Ascending aorta (tissue), 2 donors: Measurements from ENCODE around the gene RBP3. TPM values are rescaled to one million over a fixed set of nuclear protein-coding genes. Genes with fewer than 3 reads are reported as not detected.

Source experiments
- DNase-seq, 2 donors: peaks; one replicate each; pipeline ENCODE4 v3.0.0-alpha.2; 2019; ENCODE audit warnings: low spot score in 2 of 2
- H3K27ac ChIP-seq, 2 donors: fragments of 200-600 bp; sonication (generic); one replicate each; pipeline ENCODE4 v1.5.1; 2016 to 2017; ENCODE audit warnings: mild to moderate bottlenecking in 1 of 2
- H3K27me3 ChIP-seq: fragments of 200-600 bp; sonication (generic); one replicate; pipeline ENCODE4 v1.5.1; 2017
- H3K36me3 ChIP-seq, 2 donors: fragments of 200-600 bp; sonication (generic); one replicate each; pipeline ENCODE4 v1.5.1; 2016
- H3K4me1 ChIP-seq, 2 donors: fragments of 200-600 bp; sonication (generic); one replicate each; pipeline ENCODE4 v1.5.1; 2016 to 2017; ENCODE audit warnings: mild to moderate bottlenecking in 1 of 2
- H3K4me3 ChIP-seq, 2 donors: fragments of 200-600 bp; sonication (generic); one replicate each; pipeline ENCODE4 v1.5.1; 2016 to 2017; ENCODE audit warnings: mild to moderate bottlenecking in 1 of 2
- H3K9me3 ChIP-seq, 2 donors: fragments of 200-600 bp; sonication (generic); one replicate each; pipeline ENCODE4 v1.5.1; 2016
- intact Hi-C: fragments of 100-400 bp; cut with DNase I; formaldehyde crosslinking; loops from one replicate; pipeline ENCODE4 v1.15.1; 2023
- total RNA-seq: library from RNA; depleted of rRNA; stranded (reverse); fragments of >200 nt; gene quantifications from one replicate; pipeline ENCODE4 v1.1.0, GENCODE V29; 2016
- TF ChIP-seq, protein P1 (sequence below), 3 experiments: fragments of 200-600 bp in 2 of 3; fragments of 450-650 bp in 1 of 3; sonication (generic) in 2 of 3; IDR thresholded peaks; one replicate each; pipeline ENCODE4 v1.5.1; 2016 to 2019; ENCODE audit warnings: antibody characterized with exemption in 3 of 3, mild to moderate bottlenecking in 1 of 3, moderate library complexity in 1 of 3

RBP3 gene
- total RNA-seq, 1 donor from 2014 or later: not detected

DNA sequence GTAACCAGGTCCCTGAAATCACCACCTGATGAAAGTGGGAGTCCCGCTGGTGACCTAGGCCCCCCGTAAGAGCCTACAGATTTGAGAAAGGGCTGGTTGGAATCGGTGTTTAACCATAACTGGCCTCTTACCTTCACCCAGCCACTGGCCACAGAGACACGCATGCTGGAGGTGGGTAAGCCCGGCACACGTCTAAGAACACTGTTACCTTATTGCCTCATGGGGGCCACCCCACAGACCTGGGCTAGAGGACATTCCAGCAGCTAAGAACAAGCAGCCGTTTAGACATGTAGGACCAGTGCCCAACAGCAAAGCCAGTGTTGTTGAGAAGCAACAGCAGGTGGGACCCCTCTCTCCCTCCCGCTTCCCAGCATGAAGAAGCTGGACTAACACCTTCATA is 28.4 kb upstream of the RBP3 start:
- Histone ChIP-seq H3K27ac (no peak overlapping the region), H3K36me3 (no peaks in the 10 kb centered on the region), H3K27me3 (no peaks in the 10 kb centered on the region), H3K4me1 (no peaks in the 10 kb centered on the region), H3K9me3 (no peaks in the 10 kb centered on the region), H3K4me3 (no peak overlapping the region)
- intact Hi-C loops: no loop called here
- DNase-seq: peak in 1 of 2 donors; percentile 35
- TF ChIP-seq, protein P1, sequence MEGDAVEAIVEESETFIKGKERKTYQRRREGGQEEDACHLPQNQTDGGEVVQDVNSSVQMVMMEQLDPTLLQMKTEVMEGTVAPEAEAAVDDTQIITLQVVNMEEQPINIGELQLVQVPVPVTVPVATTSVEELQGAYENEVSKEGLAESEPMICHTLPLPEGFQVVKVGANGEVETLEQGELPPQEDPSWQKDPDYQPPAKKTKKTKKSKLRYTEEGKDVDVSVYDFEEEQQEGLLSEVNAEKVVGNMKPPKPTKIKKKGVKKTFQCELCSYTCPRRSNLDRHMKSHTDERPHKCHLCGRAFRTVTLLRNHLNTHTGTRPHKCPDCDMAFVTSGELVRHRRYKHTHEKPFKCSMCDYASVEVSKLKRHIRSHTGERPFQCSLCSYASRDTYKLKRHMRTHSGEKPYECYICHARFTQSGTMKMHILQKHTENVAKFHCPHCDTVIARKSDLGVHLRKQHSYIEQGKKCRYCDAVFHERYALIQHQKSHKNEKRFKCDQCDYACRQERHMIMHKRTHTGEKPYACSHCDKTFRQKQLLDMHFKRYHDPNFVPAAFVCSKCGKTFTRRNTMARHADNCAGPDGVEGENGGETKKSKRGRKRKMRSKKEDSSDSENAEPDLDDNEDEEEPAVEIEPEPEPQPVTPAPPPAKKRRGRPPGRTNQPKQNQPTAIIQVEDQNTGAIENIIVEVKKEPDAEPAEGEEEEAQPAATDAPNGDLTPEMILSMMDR (IDR thresholded peaks at IDR 0.05): no peak

DNA sequence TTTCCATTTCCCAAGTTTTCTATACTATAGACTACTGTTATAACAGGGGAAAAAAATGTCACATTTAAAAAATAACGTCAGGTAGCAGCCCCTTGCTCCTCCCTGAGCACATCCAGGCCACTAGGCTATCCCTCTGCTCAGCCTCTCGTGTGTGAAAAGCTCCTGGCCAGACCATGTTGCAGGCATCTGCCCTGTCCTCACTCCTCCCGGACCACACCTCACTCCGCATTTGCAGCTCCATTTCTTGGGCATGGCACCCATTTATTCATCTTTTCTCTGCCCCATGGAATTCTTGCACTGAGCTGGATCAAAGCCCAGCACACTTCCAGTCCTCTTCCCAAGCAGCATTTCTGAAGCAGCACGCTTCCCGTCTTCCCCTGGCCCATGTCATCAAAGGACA is 27.4 kb upstream of the RBP3 start:
- Histone ChIP-seq H3K27me3 (no peaks in the 10 kb centered on the region), H3K4me1 (no peaks in the 10 kb centered on the region), H3K36me3 (no peaks in the 10 kb centered on the region), H3K27ac (no peak overlapping the region), H3K4me3 (no peak overlapping the region), H3K9me3 (no peaks in the 10 kb centered on the region)
- TF ChIP-seq, protein P1 (IDR thresholded peaks at IDR 0.05): no peak
- peak in 1 of 2 donors; percentile 43 for DNase-seq
- intact Hi-C loops: no loop called here

DNA sequence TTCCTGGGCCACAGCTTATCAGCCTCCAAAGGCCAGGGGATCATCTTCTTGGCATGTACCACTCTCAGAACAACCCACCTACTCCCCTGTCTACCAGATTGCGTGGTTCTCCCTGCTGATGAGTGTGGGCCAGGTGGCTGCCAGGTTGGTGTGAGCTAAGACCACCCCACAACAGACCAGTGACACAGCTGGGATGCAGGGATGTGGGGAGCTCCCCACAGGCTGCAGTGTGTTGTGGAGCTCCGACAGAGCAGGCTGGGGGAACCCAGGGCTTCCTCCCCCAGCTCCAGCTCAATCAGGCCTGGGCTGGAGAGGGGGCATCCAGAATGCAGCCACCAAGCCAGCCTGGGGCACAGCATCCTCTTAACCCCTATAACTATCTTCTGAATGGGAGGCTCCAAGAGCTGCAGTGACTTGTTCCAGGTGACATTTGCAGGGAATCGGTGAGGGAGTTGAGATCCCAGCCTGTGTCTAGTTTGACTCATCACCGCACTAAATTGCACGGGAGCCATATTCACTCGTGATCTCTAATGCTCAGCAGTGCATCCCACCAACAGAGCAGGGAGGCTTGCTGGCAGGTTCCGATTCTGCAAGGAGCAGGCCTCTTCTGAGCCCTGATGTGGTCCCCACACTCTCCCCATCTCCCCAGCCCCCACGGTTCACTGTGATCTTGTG is 26.5 kb upstream of the RBP3 start:
- TF ChIP-seq, protein P1 (IDR thresholded peaks at IDR 0.05): no peak
- Histone ChIP-seq H3K36me3 (no peaks in the 10 kb centered on the region), H3K27me3 (no peaks in the 10 kb centered on the region), H3K9me3 (no peaks in the 10 kb centered on the region), H3K4me3 (no peak overlapping the region), H3K27ac (no peak overlapping the region), H3K4me1 (no peaks in the 10 kb centered on the region)
- DNase-seq: peak in 1 of 2 donors; percentile 40
- intact Hi-C loops: no loop called here

DNA sequence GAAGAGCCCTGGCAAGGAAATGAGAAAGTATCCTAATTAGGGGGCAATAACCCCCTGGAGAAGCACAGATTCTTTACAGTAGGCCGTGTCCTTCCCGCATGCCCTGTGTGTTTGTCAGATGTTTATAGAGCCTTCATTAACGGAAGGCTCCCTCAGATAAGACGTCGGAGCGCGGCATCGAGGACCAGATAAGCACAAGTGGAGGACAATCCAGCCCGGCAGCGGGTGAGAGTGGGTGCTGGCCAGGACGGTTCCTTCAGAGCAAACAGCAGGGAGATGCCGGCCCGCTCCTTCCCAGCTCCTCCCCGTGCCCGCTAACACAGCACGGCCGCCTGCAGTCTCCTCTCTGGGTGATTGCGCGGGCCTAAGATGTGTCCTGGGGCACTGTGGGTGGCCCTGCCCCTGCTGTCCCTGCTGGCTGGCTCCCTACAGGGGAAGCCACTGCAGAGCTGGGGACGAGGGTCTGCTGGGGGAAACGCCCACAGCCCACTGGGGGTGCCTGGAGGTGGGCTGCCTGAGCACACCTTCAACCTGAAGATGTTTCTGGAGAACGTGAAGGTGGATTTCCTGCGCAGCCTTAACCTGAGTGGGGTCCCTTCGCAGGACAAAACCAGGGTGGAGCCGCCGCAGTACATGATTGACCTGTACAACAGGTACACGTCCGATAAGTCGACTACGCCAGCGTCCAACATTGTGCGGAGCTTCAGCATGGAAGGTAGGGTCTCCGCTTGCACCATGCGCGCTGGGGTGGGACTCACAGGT is 25.7 kb upstream of the RBP3 start, which contains the start of gene GDF2:
GDF2 (plus strand) TSS at position 155 of the 762 bp plus-strand sequence; CDS start at position 370, 215 bp downstream.
- Histone ChIP-seq H3K4me1 (no peaks in the 10 kb centered on the region), H3K9me3 (no peaks in the 10 kb centered on the region), H3K27me3 (no peaks in the 10 kb centered on the region), H3K4me3 (no peak within 1 kb of the TSS), H3K27ac (no peak within 1 kb of the TSS), H3K36me3 (no peaks in the 10 kb centered on the region)
- TF ChIP-seq, protein P1 (IDR thresholded peaks at IDR 0.05): no peak
- intact Hi-C loops: no loop called here
- peak in 1 of 2 donors; percentile 53 for DNase-seq

DNA sequence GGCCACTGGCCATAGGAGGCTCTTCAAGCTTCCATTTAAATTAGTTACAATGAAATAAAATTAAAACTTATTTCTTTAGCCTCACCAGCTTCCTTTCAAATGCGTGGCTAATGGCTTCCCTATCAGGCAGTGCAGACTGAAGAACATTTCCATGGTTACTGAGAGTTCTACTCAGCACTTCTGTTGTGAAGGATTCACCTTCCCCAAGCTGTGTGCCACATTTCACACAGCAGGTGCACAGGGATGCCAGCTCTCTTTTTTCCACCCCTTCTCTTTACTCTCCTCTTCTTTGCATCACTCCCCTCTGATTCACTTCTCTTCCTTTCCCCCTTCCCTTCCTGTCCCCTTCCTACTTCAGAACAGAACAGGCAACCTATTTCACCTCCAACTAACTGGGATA is 25.1 kb upstream of the RBP3 start:
- Histone ChIP-seq H3K9me3 (no peaks in the 10 kb centered on the region), H3K27me3 (no peaks in the 10 kb centered on the region), H3K4me3 (no peak overlapping the region), H3K27ac (no peak overlapping the region), H3K4me1 (no peaks in the 10 kb centered on the region), H3K36me3 (no peaks in the 10 kb centered on the region)
- intact Hi-C loops: no loop called here
- no peak for DNase-seq
- TF ChIP-seq, protein P1 (IDR thresholded peaks at IDR 0.05): no peak
